DND-41 (cell line): ENCODE measurements around the gene MAGI1.

Experiments
- ATAC-seq: fragments of 200-7000 bp; cut with Tn5 transposase; 3 replicates; pipeline ENCODE4 v1.9.1; 2021; ENCODE audit warnings: low read depth; ENCODE audit not compliant: insufficient read depth
- DNase-seq: peaks from one replicate; pipeline ENCODE4 v3.0.0-alpha.2; 2020
- H2AFZ ChIP-seq: 2 replicates; pipeline ENCODE4 v1.6.0; 2012; ENCODE audit warnings: low read depth, low read length
- H3K27ac ChIP-seq: 2 replicates; pipeline ENCODE4 v1.5.1; 2012; ENCODE audit warnings: low read length, inconsistent platforms
- H3K27me3 ChIP-seq: fragments of 200-600 bp; sonication (generic); 2 replicates; pipeline ENCODE4 v1.6.0; 2012; ENCODE audit warnings: low read length, mild to moderate bottlenecking, inconsistent platforms; ENCODE audit not compliant: insufficient read depth, poor library complexity
- H3K36me3 ChIP-seq: 2 replicates; pipeline ENCODE4 v1.5.1; 2012; ENCODE audit warnings: low read length, inconsistent platforms; ENCODE audit not compliant: insufficient read depth
- H3K4me1 ChIP-seq: 2 replicates; pipeline ENCODE4 v1.5.1; 2012; ENCODE audit warnings: mild to moderate bottlenecking, low read length; ENCODE audit not compliant: insufficient read depth
- H3K4me2 ChIP-seq: 2 replicates; pipeline ENCODE4 v1.6.0; 2012; ENCODE audit warnings: mild to moderate bottlenecking, moderate library complexity, low read length, inconsistent platforms; ENCODE audit not compliant: insufficient read depth
- H3K4me3 ChIP-seq, 2 experiments: fragments of 200-600 bp in 1 of 2; shearing (Covaris generic) in 1 of 2; 2 replicates each; pipeline ENCODE4 v1.5.1; 2012 to 2016; ENCODE audit warnings: inconsistent platforms in 2 of 2, low read length in 2 of 2, mild to moderate bottlenecking in 2 of 2, low read depth in 1 of 2, moderate library complexity in 1 of 2
- H3K79me2 ChIP-seq: 2 replicates; pipeline ENCODE4 v1.6.0; 2012; ENCODE audit warnings: low read length, inconsistent platforms; ENCODE audit not compliant: insufficient read depth
- H3K9ac ChIP-seq: 2 replicates; pipeline ENCODE4 v1.6.0; 2012; ENCODE audit warnings: low read depth, mild to moderate bottlenecking, inconsistent platforms, low read length, moderate library complexity
- H3K9me3 ChIP-seq: 2 replicates; pipeline ENCODE4 v1.5.1; 2012; ENCODE audit warnings: low read length, moderate library complexity, mild to moderate bottlenecking, inconsistent platforms; ENCODE audit not compliant: insufficient read depth, severe bottlenecking
- H4K20me1 ChIP-seq: 2 replicates; pipeline ENCODE4 v1.6.0; 2012; ENCODE audit warnings: low read length; ENCODE audit not compliant: insufficient read depth
- EZH2 ChIP-seq: IDR thresholded peaks from 3 replicates; pipeline ENCODE4 v1.6.1; 2012; ENCODE audit warnings: borderline replicate concordance, low read depth, mild to moderate bottlenecking, moderate library complexity, low read length, inconsistent platforms; ENCODE audit not compliant: severe bottlenecking
- TF ChIP-seq, protein P1 (sequence below): IDR thresholded peaks from 2 replicates; pipeline ENCODE4 v1.5.1; 2012; ENCODE audit warnings: borderline replicate concordance, low read length, moderate library complexity, mild to moderate bottlenecking; ENCODE audit not compliant: poor library complexity, severe bottlenecking; ENCODE audit errors: extremely low read depth

Gene MAGI1

DNA sequence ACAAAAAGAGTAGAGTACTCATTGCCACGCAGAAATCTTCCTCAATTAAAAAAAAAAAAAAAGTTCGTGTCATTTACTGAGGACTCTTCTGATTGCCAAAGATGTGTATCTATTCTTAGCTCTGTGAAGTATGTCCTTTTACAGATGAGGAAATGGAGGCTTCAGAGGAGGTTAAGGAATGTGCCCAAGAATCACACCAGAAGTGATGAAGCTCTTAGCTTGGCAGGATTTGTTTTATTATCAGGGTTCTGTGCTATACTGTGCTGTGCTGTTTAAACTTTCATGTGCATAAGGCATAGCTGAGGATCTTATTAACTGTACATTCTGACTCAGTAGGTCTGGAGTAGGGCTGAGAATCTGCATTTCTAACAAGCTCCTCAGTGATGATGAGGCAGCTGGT, 685.8 kb downstream of the MAGI1 start:
- Histone ChIP-seq H3K9ac (no peak overlapping the region), H3K27ac (no peak overlapping the region), H3K27me3 (no peaks in the 10 kb centered on the region), H3K4me2 (no peak overlapping the region), H3K9me3 (peaks cover under 1% of the 10 kb centered on the region), H4K20me1 (no peaks in the 10 kb centered on the region), H3K4me3 (no peak overlapping the region), H3K4me1 (no peaks in the 10 kb centered on the region), H3K36me3 (no peaks in the 10 kb centered on the region), H2AFZ (no peak overlapping the region), H3K79me2 (no peaks in the 10 kb centered on the region)
- ATAC-seq (no peak), DNase-seq (no peak)
- TF ChIP-seq EZH2: no peak
- TF ChIP-seq, protein P1, sequence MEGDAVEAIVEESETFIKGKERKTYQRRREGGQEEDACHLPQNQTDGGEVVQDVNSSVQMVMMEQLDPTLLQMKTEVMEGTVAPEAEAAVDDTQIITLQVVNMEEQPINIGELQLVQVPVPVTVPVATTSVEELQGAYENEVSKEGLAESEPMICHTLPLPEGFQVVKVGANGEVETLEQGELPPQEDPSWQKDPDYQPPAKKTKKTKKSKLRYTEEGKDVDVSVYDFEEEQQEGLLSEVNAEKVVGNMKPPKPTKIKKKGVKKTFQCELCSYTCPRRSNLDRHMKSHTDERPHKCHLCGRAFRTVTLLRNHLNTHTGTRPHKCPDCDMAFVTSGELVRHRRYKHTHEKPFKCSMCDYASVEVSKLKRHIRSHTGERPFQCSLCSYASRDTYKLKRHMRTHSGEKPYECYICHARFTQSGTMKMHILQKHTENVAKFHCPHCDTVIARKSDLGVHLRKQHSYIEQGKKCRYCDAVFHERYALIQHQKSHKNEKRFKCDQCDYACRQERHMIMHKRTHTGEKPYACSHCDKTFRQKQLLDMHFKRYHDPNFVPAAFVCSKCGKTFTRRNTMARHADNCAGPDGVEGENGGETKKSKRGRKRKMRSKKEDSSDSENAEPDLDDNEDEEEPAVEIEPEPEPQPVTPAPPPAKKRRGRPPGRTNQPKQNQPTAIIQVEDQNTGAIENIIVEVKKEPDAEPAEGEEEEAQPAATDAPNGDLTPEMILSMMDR: no peak

GRCh38 chr3:65351753-65352152, 687.0 kb downstream of the MAGI1 start:
- Histone ChIP-seq H4K20me1 (no peaks in the 10 kb centered on the region), H3K27me3 (no peaks in the 10 kb centered on the region), H3K4me1 (no peaks in the 10 kb centered on the region), H3K4me2 (no peak overlapping the region), H3K27ac (no peak overlapping the region), H3K79me2 (no peaks in the 10 kb centered on the region), H2AFZ (no peak overlapping the region), H3K36me3 (no peaks in the 10 kb centered on the region), H3K4me3 (no peak overlapping the region), H3K9me3 (no peaks in the 10 kb centered on the region), H3K9ac (no peak overlapping the region)
- DNase-seq (no peak), ATAC-seq (no peak)
- TF ChIP-seq, protein P1: no peak
- no peak for TF ChIP-seq EZH2

GRCh38 chr3:65350801-65351476, 687.8 kb downstream of the MAGI1 start:
- H2AFZ ChIP-seq: no peak overlapping the region
- no peak overlapping the region for H3K4me2 ChIP-seq
- DNase-seq (no peak), ATAC-seq (no peak)
- H3K9ac ChIP-seq: no peak overlapping the region
- H3K4me1 ChIP-seq: no peaks in the 10 kb centered on the region
- no peaks in the 10 kb centered on the region for H4K20me1 ChIP-seq
- H3K79me2 ChIP-seq: no peaks in the 10 kb centered on the region
- H3K36me3 ChIP-seq: no peaks in the 10 kb centered on the region
- no peak overlapping the region for H3K4me3 ChIP-seq
- H3K27ac ChIP-seq: no peak overlapping the region
- no peaks in the 10 kb centered on the region for H3K9me3 ChIP-seq
- TF ChIP-seq, protein P1: no peak
- TF ChIP-seq EZH2: no peak
- no peaks in the 10 kb centered on the region for H3K27me3 ChIP-seq

GRCh38 chr3:65348398-65348995, 690.2 kb downstream of the MAGI1 start:
- no peak for ATAC-seq

More at GRCh38 chr3:65348398-65348995, 690.2 kb downstream of the MAGI1 start:
- no peak for DNase-seq
- no peaks in the 10 kb centered on the region for H3K9me3 ChIP-seq
- H3K4me2 ChIP-seq: no peak overlapping the region
- H3K36me3 ChIP-seq: no peaks in the 10 kb centered on the region
- TF ChIP-seq, protein P1: no peak
- TF ChIP-seq EZH2: no peak
- no peaks in the 10 kb centered on the region for H3K4me1 ChIP-seq
- no peaks in the 10 kb centered on the region for H4K20me1 ChIP-seq
- no peak overlapping the region for H2AFZ ChIP-seq
- H3K4me3 ChIP-seq: no peak overlapping the region
- H3K27ac ChIP-seq: no peak overlapping the region
- H3K9ac ChIP-seq: no peak overlapping the region
- no peaks in the 10 kb centered on the region for H3K79me2 ChIP-seq
- no peaks in the 10 kb centered on the region for H3K27me3 ChIP-seq
